ENCODE data around the gene PCNX1.
"Not testable (repeated sequence)": the region's sequence is repeated elsewhere in the genome, so short reads cannot be mapped to it uniquely, and the experiment has no call there.

DNA sequence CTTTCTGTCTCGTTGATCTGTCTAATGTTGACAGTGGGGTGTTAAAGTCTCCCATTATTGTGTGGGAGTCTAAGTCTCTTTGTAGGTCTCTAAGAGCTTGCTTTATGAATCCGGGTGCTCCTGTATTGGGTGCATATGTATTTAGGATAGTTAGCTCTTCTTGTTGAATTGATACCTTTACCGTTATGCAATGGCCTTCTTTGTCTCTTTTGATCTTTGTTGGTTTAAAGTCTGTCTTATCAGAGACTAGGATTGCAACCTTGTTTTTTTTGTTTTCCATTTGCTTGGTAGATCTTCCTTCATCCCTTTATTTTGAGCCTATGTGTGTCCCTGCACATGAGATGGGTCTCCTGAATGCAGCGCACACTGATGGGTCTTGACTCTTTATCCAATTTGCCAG, 32.4 kb downstream of the PCNX1 start:
- TF ChIP-seq CTCF (IDR thresholded peaks at IDR 0.05; ENCODE audit: poor library complexity); EZH2phosphoT487 (IDR thresholded peaks at IDR 0.05; ENCODE audit: low read depth, severe bottlenecking, unreplicated experiment); EZH2 (IDR thresholded peaks at IDR 0.05; ENCODE audit: borderline replicate concordance): not testable (repeated sequence)

Measured in hepatocyte (in vitro differentiated cells).